Liver (tissue), 3 donors: ENCODE data around the gene CNTN5.

Source experiments
- ATF3 ChIP-seq: IDR thresholded peaks from 2 replicates; pipeline ENCODE4 v1.6.1; 2016; ENCODE audit warnings: antibody characterized with exemption
- CTCF ChIP-seq: fragments of 150-350 bp; IDR thresholded peaks from 2 replicates; pipeline ENCODE4 v1.5.1; 2017; ENCODE audit warnings: improper control_type of control experiment, low read depth, low read length; ENCODE audit not compliant: missing input control
- MAX ChIP-seq: IDR thresholded peaks from 2 replicates; pipeline ENCODE4 v1.6.1; 2016; ENCODE audit warnings: antibody characterized with exemption
- NR2F2 ChIP-seq: IDR thresholded peaks from 2 replicates; pipeline ENCODE4 v1.6.1; 2016; ENCODE audit warnings: antibody characterized with exemption
- RAD21 ChIP-seq, 2 donors: IDR thresholded peaks; 2 replicates each; pipeline ENCODE4 v1.6.1; 2016; ENCODE audit warnings: antibody characterized with exemption in 2 of 2, mild to moderate bottlenecking in 2 of 2
- TAF1 ChIP-seq: conservative IDR thresholded peaks from 2 replicates; pipeline ENCODE4 v1.6.1; 2016; ENCODE audit warnings: antibody characterized with exemption, mild to moderate bottlenecking
- donor health status: healthy.
- donor health status: healthy.

- TF ChIP-seq CTCF (no peak), RAD21 (IDR thresholded peaks at IDR 0.05) (no peak), TAF1 (no peak), MAX (no peak), ATF3 (no peak), NR2F2 (no peak)
Observed at GRCh38 chr11:99260696-99261095, 239.9 kb downstream of the CNTN5 start.
